Measurements from ENCODE around the gene SCARB1. TPM values are rescaled to one million over a fixed set of nuclear protein-coding genes. Genes with fewer than 3 reads are reported as not detected.
A peak's percentile ranks its signal among the peaks of the same experiment; 100 is the strongest.

SCARB1 gene
- total and polyA plus RNA-seq, 2 of the 13 experiments (the other 11 are each of a cell fraction or from before 2014, with no cell fraction given): 63.4 to 160 TPM

- TF ChIP-seq ZNF800 (CRISPR knock-in tag; IDR thresholded peaks at IDR 0.05) (0 out of 2 replicates have a peak, but pooled peaks have one; percentile 39), TAF1 (CRISPR knock-in tag; IDR thresholded peaks at IDR 0.05) (no peak), MEIS1 (CRISPR knock-in tag; IDR thresholded peaks at IDR 0.05; ENCODE audit: borderline replicate concordance) (no peak), SMARCE1 (IDR thresholded peaks at IDR 0.05; ENCODE audit: borderline replicate concordance) (no peak), AGO2 (optimal IDR thresholded peaks at IDR 0.05; ENCODE audit: low read depth, low read length) (peak; percentile 54), ZNF782 (CRISPR knock-in tag; IDR thresholded peaks at IDR 0.05; ENCODE audit: borderline replicate concordance) (no peak), NFE2 (CRISPR knock-in tag; IDR thresholded peaks at IDR 0.05) (no peak), ZNF605 (CRISPR knock-in tag; IDR thresholded peaks at IDR 0.05) (no peak), RBM39 (IDR thresholded peaks at IDR 0.05; ENCODE audit: low read depth, low read length, poor library complexity, severe bottlenecking) (no peak), ZNF670 (CRISPR knock-in tag; IDR thresholded peaks at IDR 0.05; ENCODE audit: borderline replicate concordance) (peak; percentile 54; the same call in 1 of the 2 replicates), GTF3A (CRISPR knock-in tag; conservative IDR thresholded peaks at IDR 0.05) (no peak), MAZ (IDR thresholded peaks at IDR 0.05; ENCODE audit: borderline replicate concordance, low read depth, low read length) (no peak), MAZ (CRISPR knock-in tag; IDR thresholded peaks at IDR 0.05; ENCODE audit: low read depth) (no peak), RELA (CRISPR knock-in tag; IDR thresholded peaks at IDR 0.05) (no peak), ZBTB26 (CRISPR knock-in tag; IDR thresholded peaks at IDR 0.05; ENCODE audit: borderline replicate concordance) (no peak), ZNF552 (CRISPR knock-in tag; IDR thresholded peaks at IDR 0.05; ENCODE audit: borderline replicate concordance) (no peak), MBD4 (IDR thresholded peaks at IDR 0.05; ENCODE audit: borderline replicate concordance, low read length) (peak; percentile 52), ZNF557 (CRISPR knock-in tag; IDR thresholded peaks at IDR 0.05) (no peak)
- TF ChIP-seq, protein P1, sequence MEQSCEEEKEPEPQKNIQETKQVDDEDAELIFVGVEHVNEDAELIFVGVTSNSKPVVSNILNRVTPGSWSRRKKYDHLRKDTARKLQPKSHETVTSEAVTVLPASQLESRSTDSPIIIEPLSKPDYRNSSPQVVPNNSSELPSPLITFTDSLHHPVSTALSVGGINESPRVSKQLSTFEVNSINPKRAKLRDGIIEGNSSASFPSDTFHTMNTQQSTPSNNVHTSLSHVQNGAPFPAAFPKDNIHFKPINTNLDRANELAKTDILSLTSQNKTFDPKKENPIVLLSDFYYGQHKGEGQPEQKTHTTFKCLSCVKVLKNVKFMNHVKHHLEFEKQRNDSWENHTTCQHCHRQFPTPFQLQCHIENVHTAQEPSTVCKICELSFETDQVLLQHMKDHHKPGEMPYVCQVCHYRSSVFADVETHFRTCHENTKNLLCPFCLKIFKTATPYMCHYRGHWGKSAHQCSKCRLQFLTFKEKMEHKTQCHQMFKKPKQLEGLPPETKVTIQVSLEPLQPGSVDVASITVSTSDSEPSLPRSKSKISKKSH (CRISPR knock-in tag; IDR thresholded peaks at IDR 0.05; ENCODE audit: borderline replicate concordance): no peak
- TF ChIP-seq, protein P2, sequence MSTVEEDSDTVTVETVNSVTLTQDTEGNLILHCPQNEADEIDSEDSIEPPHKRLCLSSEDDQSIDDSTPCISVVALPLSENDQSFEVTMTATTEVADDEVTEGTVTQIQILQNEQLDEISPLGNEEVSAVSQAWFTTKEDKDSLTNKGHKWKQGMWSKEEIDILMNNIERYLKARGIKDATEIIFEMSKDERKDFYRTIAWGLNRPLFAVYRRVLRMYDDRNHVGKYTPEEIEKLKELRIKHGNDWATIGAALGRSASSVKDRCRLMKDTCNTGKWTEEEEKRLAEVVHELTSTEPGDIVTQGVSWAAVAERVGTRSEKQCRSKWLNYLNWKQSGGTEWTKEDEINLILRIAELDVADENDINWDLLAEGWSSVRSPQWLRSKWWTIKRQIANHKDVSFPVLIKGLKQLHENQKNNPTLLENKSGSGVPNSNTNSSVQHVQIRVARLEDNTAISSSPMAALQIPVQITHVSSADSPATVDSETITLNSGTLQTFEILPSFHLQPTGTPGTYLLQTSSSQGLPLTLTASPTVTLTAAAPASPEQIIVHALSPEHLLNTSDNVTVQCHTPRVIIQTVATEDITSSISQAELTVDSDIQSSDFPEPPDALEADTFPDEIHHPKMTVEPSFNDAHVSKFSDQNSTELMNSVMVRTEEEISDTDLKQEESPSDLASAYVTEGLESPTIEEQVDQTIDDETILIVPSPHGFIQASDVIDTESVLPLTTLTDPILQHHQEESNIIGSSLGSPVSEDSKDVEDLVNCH (CRISPR knock-in tag; IDR thresholded peaks at IDR 0.05): no peak
- TF ChIP-seq, protein P3, sequence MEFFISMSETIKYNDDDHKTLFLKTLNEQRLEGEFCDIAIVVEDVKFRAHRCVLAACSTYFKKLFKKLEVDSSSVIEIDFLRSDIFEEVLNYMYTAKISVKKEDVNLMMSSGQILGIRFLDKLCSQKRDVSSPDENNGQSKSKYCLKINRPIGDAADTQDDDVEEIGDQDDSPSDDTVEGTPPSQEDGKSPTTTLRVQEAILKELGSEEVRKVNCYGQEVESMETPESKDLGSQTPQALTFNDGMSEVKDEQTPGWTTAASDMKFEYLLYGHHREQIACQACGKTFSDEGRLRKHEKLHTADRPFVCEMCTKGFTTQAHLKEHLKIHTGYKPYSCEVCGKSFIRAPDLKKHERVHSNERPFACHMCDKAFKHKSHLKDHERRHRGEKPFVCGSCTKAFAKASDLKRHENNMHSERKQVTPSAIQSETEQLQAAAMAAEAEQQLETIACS (CRISPR knock-in tag; IDR thresholded peaks at IDR 0.05): no peak
Measured at GRCh38 chr12:124910561-124911478, 47.2 kb upstream of the SCARB1 start (continued).
